Measurements from ENCODE around the gene SLMAP.

Gene SLMAP

DNA sequence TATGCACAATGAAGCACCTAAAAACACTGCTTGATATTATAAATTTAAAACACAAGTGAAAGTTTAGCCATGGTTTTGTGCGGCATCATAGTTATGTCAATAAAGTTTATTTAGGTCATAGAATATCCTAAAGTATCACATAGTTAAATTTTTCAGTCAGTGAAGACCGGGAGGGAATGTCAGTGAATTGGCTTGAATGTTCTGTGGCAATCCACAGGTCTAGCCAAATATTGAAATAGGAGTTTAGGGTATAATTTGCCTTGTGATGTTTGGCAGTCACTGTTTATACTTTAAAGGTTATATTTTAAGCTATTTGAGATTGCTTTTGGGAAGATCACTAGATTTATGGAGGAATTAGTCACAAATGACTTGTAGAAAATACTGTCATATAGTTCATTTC lies 172.4 kb downstream of the SLMAP start:
- H3K9ac ChIP-seq (ENCODE audit: low read length), result no peak overlapping the region
- no peak overlapping the region for H3K4me2 ChIP-seq (ENCODE audit: low read depth, low read length, poor library complexity, severe bottlenecking)
- TF ChIP-seq EZH2phosphoT487 (conservative IDR thresholded peaks at IDR 0.05; ENCODE audit: low read length), result no peak
- TF ChIP-seq, protein P1, sequence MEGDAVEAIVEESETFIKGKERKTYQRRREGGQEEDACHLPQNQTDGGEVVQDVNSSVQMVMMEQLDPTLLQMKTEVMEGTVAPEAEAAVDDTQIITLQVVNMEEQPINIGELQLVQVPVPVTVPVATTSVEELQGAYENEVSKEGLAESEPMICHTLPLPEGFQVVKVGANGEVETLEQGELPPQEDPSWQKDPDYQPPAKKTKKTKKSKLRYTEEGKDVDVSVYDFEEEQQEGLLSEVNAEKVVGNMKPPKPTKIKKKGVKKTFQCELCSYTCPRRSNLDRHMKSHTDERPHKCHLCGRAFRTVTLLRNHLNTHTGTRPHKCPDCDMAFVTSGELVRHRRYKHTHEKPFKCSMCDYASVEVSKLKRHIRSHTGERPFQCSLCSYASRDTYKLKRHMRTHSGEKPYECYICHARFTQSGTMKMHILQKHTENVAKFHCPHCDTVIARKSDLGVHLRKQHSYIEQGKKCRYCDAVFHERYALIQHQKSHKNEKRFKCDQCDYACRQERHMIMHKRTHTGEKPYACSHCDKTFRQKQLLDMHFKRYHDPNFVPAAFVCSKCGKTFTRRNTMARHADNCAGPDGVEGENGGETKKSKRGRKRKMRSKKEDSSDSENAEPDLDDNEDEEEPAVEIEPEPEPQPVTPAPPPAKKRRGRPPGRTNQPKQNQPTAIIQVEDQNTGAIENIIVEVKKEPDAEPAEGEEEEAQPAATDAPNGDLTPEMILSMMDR (IDR thresholded peaks at IDR 0.05; ENCODE audit: insufficient read depth, low read length, poor library complexity, severe bottlenecking), result no peak
- H3K9me2 ChIP-seq (replicated peaks; ENCODE audit: insufficient read depth, low read length), result no peaks in the 10 kb centered on the region
- no peaks in the 10 kb centered on the region for H4K20me1 ChIP-seq (ENCODE audit: low read depth, low read length)
- no peak overlapping the region for H3K4me3 ChIP-seq (ENCODE audit: insufficient read depth, low read length, poor library complexity, severe bottlenecking)
- H3K9me3 ChIP-seq (ENCODE audit: insufficient read depth, low read length), result no peaks in the 10 kb centered on the region
- no peaks in the 10 kb centered on the region for H3K27me3 ChIP-seq (ENCODE audit: low read length)
- H3K36me3 ChIP-seq (ENCODE audit: low read length), result peaks cover 3% of the 10 kb centered on the region; the same call in 1 of the 2 replicates
- H3K79me2 ChIP-seq (ENCODE audit: insufficient read depth, low read length), result no peaks in the 10 kb centered on the region
- no peak overlapping the region for H2AFZ ChIP-seq (ENCODE audit: low read depth, low read length, severe bottlenecking)
- H3F3A ChIP-seq (ENCODE audit: insufficient read depth), result no peaks in the 10 kb centered on the region
- no peak overlapping the region for H3K27ac ChIP-seq (ENCODE audit: low read depth, low read length)

DNA sequence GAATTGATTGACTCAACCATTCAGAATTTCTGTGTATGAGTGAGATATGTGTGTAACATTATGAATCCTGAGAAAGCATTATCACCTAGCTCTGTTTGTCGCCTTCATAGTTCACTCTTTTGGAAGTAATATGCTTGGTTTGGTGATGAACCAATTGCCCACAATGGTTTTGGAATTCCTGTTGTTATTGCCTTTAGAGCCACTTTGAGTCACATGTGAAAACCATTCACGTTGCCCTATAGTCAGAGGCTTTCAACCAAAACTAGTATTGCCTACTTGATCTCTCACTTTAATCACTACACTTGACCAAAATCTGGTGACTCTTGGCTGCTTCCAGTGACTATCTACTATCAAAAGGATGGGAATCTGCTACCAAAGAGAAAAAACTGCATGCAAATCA lies 173.9 kb downstream of the SLMAP start:
- Histone ChIP-seq H3K36me3 (ENCODE audit: low read length) (0 out of 2 replicates have a peak, but pooled peaks cover 3% of the 10 kb centered on the region), H3F3A (ENCODE audit: insufficient read depth) (no peaks in the 10 kb centered on the region), H4K20me1 (ENCODE audit: low read depth, low read length) (no peaks in the 10 kb centered on the region), H2AFZ (ENCODE audit: low read depth, low read length, severe bottlenecking) (no peak overlapping the region), H3K27me3 (ENCODE audit: low read length) (no peaks in the 10 kb centered on the region), H3K9ac (ENCODE audit: low read length) (no peak overlapping the region), H3K4me3 (ENCODE audit: insufficient read depth, low read length, poor library complexity, severe bottlenecking) (no peak overlapping the region), H3K9me2 (replicated peaks; ENCODE audit: insufficient read depth, low read length) (no peaks in the 10 kb centered on the region), H3K4me2 (ENCODE audit: low read depth, low read length, poor library complexity, severe bottlenecking) (no peak overlapping the region), H3K27ac (ENCODE audit: low read depth, low read length) (no peak overlapping the region), H3K9me3 (ENCODE audit: insufficient read depth, low read length) (no peaks in the 10 kb centered on the region), H3K79me2 (ENCODE audit: insufficient read depth, low read length) (no peaks in the 10 kb centered on the region)
- TF ChIP-seq, protein P1 (IDR thresholded peaks at IDR 0.05; ENCODE audit: insufficient read depth, low read length, poor library complexity, severe bottlenecking), result no peak
- TF ChIP-seq EZH2phosphoT487 (conservative IDR thresholded peaks at IDR 0.05; ENCODE audit: low read length), result no peak

DNA sequence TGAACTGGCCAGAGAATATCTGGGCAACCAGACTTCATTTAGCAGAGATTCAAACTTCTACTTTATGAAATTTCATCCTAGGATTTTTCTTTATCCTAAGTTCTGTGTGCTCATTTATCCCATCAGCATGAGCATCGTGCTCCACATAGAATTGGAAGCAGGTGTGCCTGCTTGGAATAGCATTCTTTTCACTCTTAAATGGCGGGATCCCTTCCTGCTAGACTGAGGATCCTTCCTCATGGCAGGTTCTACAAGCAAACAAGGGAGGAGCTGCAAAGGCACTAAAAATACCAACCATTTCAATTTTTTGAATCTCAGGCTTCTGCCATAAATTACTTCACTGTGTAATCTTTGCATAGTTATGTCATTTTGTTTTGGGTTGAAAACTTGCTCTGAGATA lies 177.5 kb downstream of the SLMAP start:
- Histone ChIP-seq H3K4me2 (ENCODE audit: low read depth, low read length, poor library complexity, severe bottlenecking) (no peak overlapping the region), H3K9me2 (replicated peaks; ENCODE audit: insufficient read depth, low read length) (no peaks in the 10 kb centered on the region), H3K4me3 (ENCODE audit: insufficient read depth, low read length, poor library complexity, severe bottlenecking) (no peak overlapping the region), H3K9me3 (ENCODE audit: insufficient read depth, low read length) (no peaks in the 10 kb centered on the region), H2AFZ (ENCODE audit: low read depth, low read length, severe bottlenecking) (no peak overlapping the region), H4K20me1 (ENCODE audit: low read depth, low read length) (no peaks in the 10 kb centered on the region), H3F3A (ENCODE audit: insufficient read depth) (no peaks in the 10 kb centered on the region), H3K27me3 (ENCODE audit: low read length) (no peaks in the 10 kb centered on the region), H3K27ac (ENCODE audit: low read depth, low read length) (no peak overlapping the region), H3K9ac (ENCODE audit: low read length) (no peak overlapping the region), H3K79me2 (ENCODE audit: insufficient read depth, low read length) (no peaks in the 10 kb centered on the region), H3K36me3 (ENCODE audit: low read length) (0 out of 2 replicates have a peak, but pooled peaks cover 3% of the 10 kb centered on the region)
- no peak for TF ChIP-seq EZH2phosphoT487 (conservative IDR thresholded peaks at IDR 0.05; ENCODE audit: low read length)
- TF ChIP-seq, protein P1 (IDR thresholded peaks at IDR 0.05; ENCODE audit: insufficient read depth, low read length, poor library complexity, severe bottlenecking), result no peak
